GM06990 (cell line): ENCODE data around the gene JRKL.
A peak's percentile ranks its signal among the peaks of the same experiment; 100 is the strongest.

Experiments used
- DNase-seq: peaks from one replicate; pipeline ENCODE4 v3.0.0-alpha.2; 2011; ENCODE audit not compliant: insufficient read length; ENCODE audit errors: extremely low read depth
- H3K27me3 ChIP-seq: replicated peaks from 2 replicates; pipeline ENCODE4 v1.6.0; 2011; ENCODE audit warnings: low read length; ENCODE audit not compliant: control insufficient read depth, insufficient read depth
- H3K36me3 ChIP-seq: 2 replicates; pipeline ENCODE4 v1.5.1; 2011; ENCODE audit warnings: low read length; ENCODE audit not compliant: control insufficient read depth, insufficient read depth
- H3K4me3 ChIP-seq: replicated peaks from 2 replicates; pipeline ENCODE4 v1.5.1; 2011; ENCODE audit warnings: low read depth, mild to moderate bottlenecking, control low read depth, low read length
- TF ChIP-seq, protein P1 (sequence below): IDR thresholded peaks from 2 replicates; pipeline ENCODE4 v1.5.1; 2011; ENCODE audit warnings: low read length, control low read depth, mild to moderate bottlenecking, inconsistent platforms; ENCODE audit not compliant: insufficient read depth, poor library complexity, severe bottlenecking

The JRKL gene

DNA sequence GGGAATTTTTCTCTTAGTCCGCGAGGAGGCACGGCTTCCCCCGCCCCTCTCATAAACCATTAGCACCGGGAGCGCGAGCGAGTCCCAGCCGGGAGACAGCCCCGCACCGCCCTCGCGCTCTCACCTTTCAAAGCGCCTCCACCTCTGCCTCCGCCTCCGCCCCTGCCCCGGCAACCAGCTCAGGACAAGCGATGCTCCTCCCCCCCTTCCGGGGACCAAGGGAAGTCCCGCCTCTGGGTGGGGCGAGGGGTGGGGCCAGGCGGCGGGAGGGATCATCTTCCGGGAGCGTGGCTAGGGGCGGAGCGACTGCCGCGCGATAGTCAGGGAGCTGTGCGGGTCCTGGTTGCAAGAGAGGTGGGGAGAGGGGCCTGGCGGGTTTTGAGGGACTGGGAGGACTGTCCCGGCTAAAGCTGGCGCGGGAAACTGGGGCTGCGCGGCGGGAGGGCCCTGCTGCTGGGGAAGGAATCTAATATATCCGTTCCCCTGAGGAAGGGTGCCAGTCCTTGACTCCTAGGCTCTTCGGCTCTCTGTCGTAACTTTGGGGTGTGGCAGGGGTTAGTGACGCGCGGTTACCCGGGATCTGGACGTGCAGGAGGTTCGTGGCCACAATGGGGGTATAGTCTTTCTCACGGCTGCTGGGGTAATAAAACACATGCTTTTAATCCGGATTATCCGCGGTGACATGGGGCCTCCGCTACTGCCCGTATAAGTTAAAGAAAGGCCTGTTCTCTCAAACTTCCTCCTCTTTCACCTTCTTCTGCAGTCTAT lies at the start of gene JRKL, which contains the start of gene CCDC82:
JRKL (plus strand) TSS at position 294 of the 768 bp plus-strand sequence. CDS start 637 bp downstream, outside the sequence.
CCDC82 (minus strand) TSS at position 193 of the 768 bp plus-strand sequence. CDS start 5,165 bp downstream, outside the sequence.
- peak; percentile 96 for DNase-seq
- Histone ChIP-seq H3K36me3 (no peaks in the 10 kb centered on the region), H3K27me3 (no peaks in the 10 kb centered on the region), H3K4me3 (peak within 1 kb of the TSS; percentile 73)
- TF ChIP-seq, protein P1, sequence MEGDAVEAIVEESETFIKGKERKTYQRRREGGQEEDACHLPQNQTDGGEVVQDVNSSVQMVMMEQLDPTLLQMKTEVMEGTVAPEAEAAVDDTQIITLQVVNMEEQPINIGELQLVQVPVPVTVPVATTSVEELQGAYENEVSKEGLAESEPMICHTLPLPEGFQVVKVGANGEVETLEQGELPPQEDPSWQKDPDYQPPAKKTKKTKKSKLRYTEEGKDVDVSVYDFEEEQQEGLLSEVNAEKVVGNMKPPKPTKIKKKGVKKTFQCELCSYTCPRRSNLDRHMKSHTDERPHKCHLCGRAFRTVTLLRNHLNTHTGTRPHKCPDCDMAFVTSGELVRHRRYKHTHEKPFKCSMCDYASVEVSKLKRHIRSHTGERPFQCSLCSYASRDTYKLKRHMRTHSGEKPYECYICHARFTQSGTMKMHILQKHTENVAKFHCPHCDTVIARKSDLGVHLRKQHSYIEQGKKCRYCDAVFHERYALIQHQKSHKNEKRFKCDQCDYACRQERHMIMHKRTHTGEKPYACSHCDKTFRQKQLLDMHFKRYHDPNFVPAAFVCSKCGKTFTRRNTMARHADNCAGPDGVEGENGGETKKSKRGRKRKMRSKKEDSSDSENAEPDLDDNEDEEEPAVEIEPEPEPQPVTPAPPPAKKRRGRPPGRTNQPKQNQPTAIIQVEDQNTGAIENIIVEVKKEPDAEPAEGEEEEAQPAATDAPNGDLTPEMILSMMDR = no peak

DNA sequence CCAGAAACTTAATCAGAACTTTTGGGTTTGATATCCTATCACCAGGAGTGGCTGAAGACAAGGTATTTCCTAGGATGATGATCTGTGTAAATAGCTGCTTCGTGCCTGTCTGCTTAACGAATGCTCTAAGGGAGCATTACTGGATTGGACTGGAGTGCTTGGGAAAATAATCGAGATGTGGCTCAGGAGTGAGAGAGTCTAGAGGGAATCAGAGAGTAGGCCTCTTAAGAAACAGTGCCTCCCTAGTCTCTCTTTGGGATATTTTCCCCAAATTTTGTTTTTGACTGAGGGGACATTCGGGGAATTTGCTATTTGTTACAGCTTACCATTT lies 49.3 kb upstream of the JRKL start:
- Histone ChIP-seq H3K4me3 (peak overlapping the region; percentile 85), H3K36me3 (no peaks in the 10 kb centered on the region), H3K27me3 (no peaks in the 10 kb centered on the region)
- no peak for DNase-seq
- TF ChIP-seq, protein P1 = no peak

DNA sequence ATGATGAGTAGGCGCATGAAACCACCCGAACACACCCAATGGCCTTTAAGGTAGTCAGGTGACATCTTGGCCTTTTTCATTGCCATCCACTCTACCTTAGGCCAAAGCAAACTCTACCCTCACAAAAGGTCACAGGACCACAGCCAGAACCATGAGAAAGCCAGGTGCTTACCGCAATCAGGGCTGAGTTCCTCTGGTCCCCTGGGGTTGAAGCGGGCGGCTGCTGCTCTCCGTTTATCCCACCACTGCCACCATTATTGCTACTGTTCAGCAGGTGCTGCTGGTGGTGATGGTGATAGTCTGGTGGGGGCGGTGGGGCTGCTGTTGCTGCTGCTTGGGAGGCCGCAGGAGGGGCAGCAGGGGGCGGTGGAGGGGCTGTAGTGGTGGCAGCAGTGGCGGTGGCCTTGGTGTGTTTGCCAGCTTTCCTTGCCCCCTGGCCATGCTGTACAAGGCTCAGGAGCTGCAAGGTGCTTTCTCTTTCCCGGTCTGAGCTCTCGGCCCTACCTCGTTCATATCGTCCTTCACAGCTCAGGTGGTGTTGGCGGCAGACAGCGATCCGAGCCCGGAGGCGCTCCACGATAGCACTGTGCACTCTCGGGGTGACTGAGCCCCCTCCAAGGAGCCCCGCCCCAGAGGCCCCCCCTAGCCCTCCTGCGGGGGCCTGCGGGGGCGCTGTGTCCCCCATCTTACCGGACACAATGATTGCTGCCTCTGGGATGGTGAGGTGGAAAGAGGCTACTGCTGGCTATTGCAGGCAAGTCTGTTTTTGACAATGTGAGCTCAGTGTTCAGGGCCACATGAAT lies 48.4 kb upstream of the JRKL start:
- TF ChIP-seq, protein P1 = peak; percentile 58
- peak overlapping the region; percentile 85 for H3K4me3 ChIP-seq

DNA sequence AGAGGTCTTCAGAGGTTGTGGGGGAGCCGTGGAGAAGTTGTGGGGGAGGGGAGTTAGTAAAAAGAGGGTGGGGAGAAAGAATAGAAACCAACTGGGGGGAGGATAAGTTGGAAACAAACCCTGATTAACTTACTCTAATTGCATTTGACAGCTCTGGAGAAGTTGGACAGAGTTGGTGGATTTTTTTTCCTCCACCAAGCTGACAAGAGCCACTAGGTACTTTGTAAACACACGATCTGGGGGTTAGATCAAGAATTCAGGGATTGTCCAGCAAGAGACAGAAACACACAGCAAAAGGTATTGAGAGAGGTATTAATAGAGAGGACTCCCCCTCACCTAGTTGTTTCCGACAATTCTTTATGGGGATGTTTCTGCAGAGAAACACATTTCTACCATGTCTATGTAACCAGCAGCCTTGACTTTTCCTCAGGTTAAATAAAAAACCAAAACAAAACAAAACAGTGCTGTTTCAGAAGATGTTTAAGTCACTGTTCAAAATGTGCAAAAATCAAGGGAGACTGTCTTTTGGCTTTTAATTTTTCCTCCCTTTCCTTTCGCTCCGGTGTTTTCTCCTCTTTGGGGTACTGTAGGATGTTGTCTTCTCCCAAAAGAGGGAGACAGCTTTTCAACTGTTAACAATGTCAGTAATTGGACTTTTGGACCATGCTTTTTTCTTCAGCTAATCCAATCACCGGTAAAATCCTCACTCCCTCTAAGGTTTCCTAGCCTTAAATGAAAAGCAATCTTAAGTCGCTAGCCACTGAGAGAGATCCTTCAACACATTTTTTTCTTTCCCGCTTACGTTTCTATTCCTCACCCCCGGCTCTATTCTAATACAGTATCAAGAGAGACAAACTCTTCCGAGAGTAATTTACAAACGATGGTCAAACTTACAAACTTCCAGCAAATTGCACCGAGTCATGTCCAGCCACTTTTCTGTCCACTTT lies 47.5 kb upstream of the JRKL start:
- DNase-seq = no peak
- TF ChIP-seq, protein P1 = no peak
- Histone ChIP-seq H3K36me3 (no peaks in the 10 kb centered on the region), H3K4me3 (peak overlapping the region; percentile 85), H3K27me3 (no peaks in the 10 kb centered on the region)

More for the DNA sequence above, 48.4 kb upstream of the JRKL start:
- Histone ChIP-seq H3K27me3 (no peaks in the 10 kb centered on the region), H3K36me3 (no peaks in the 10 kb centered on the region)
- DNase-seq = peak; percentile 86

DNA sequence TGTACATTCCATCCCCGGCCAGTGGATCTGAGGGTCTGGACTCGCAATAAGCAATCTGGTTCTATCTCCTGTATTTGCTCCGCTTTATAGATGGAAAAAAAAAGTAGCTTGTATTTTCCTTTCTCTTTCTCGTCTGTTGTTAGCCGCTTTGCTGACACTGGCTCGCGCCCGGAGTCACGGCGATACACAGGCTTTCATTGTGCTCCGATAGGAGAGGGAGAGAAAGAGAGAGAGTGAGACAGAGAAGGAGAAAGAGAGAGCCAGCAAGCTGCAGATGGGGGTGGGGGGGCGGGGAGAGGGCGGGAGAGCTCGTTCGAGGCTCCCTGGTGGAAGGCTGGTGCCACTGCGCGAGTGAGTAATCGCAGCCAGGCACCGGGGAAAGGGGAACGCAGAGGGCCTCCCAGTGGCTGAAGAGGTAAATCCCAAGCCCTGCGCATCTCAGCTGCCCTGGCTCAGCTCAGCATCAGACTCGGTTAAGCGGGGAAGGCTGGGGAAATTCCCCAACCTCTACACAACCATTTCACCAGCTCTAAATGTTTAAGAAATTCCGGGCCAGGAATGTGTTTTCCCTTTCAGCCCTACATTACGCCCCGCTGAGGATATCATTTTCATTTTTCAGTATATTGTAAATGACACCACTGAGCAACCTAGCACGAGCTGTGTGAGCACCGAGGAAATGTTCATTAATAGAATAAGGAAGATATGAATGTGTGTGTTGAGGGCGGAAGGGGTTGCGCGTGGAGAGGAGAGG lies 46.7 kb upstream of the JRKL start, which contains the start of gene MAML2:
MAML2 (minus strand) TSS at position 235 of the 751 bp plus-strand sequence. CDS start 1,300 bp downstream, outside the sequence.
- TF ChIP-seq, protein P1 = peak; percentile 94
- Histone ChIP-seq H3K27me3 (no peaks in the 10 kb centered on the region), H3K36me3 (no peaks in the 10 kb centered on the region), H3K4me3 (peak within 1 kb of the TSS; percentile 85)
- peak; percentile 87 for DNase-seq
